ENCODE measurements around the gene PCDH17.
A peak's percentile ranks its signal among the peaks of the same experiment; 100 is the strongest.

The PCDH17 gene

DNA sequence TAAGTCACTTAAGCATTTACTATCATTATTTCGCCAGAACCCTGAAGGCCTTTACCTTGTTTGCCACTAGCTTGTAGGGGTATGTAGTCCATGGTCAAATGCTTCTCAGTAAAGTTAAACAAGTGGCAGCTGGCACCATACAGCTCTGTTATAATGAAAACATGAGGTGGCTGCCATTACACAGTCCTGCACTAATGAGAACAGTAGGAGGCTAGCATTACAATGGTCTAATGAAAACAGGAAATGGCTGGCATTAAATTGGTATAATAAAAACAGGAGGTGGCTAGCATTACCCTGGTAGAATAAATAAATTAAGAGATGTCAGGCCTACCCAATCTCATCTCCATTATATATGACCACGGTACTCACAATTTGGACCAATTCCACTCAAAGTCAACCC is 107.5 kb downstream of the PCDH17 start:
- peak; percentile 91 for DNase-seq

GRCh38 chr13:57739543-57740190 is 108.1 kb downstream of the PCDH17 start:
- no peak for DNase-seq

GRCh38 chr13:57740719-57741118 is 109.2 kb downstream of the PCDH17 start:
- peak; percentile 9 for DNase-seq

DNA sequence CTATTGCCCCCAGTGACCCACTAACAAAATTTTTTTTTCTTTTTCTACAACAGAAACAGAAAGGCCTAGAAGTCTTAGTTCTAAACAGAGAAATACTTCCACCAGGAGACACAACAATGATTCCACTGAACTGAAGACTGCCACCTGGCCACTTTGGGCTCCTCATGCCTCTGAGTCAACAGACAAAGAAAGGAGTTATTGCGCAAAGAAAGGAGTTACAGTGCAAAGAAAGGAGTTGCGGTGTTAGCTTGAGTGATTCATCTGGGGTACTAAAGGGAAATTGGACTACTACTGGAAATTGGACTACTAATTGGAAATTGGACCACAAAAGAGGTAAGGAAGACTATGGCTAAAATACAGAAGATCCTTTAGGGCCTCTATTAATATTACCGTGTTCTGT is 116.6 kb downstream of the PCDH17 start:
- DNase-seq, result no peak

- DNase-seq, result no peak
These were observed 129.4 kb downstream of the PCDH17 start for GRCh38 chr13:57760951-57761350.

DNA sequence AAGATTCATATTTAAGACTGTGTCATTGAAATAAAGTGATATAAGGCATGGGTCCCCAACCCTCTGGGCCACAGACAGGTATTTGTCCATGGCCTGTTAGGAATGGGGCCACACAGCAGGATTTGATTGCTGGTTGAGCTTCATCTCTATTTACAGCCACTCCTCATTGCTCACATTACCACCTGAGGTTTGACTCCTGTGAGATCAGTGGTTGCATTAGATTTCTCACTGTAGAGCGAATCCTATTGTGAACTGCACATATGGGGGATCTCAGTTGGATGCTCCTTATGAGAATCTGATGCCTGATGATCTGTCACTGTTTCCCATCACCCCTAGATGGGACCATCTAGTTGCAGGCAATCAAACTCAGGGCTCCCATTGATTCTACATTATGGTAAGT is 132.1 kb downstream of the PCDH17 start:
- DNase-seq, result no peak

All from NCI-H69 (cell line).